HCT116 (cell line): ENCODE results near the gene DRC7.

Source experiments
- RAD21 ChIP-seq: IDR thresholded peaks from 2 replicates; pipeline ENCODE4 v1.6.1; 2012; ENCODE audit warnings: low read depth, mild to moderate bottlenecking
- SP1 ChIP-seq: IDR thresholded peaks from 2 replicates; pipeline ENCODE4 v1.6.1; 2012; ENCODE audit warnings: low read depth
- YY1 ChIP-seq: IDR thresholded peaks from 2 replicates; pipeline ENCODE4 v1.6.1; 2011; ENCODE audit warnings: low read length, low read depth, moderate library complexity, mild to moderate bottlenecking; ENCODE audit not compliant: insufficient replicate concordance; ENCODE audit errors: extremely low read depth
- ZFX ChIP-seq: fragments of 450-650 bp; IDR thresholded peaks from 2 replicates; pipeline ENCODE4 v1.6.1; 2017
- TF ChIP-seq, protein P1 (sequence below), 3 experiments: fragments of 200-600 bp in 1 of 3; sonication (generic) in 1 of 3; IDR thresholded peaks in 2 of 3; conservative IDR thresholded peaks in 1 of 3; 2 replicates each; pipeline ENCODE4 v1.5.1; 2012 to 2017; ENCODE audit warnings: low read depth in 2 of 3, low read length in 2 of 3, antibody characterized with exemption in 1 of 3, borderline replicate concordance in 1 of 3, control low read depth in 1 of 3, mild to moderate bottlenecking in 1 of 3, mixed read lengths in 1 of 3, mixed run types in 1 of 3, moderate library complexity in 1 of 3; ENCODE audit not compliant: insufficient read depth in 1 of 3
- TF ChIP-seq, protein P2 (sequence below): IDR thresholded peaks from 2 replicates; pipeline ENCODE4 v1.6.1; 2012; ENCODE audit warnings: low read depth

- TF ChIP-seq, protein P1, sequence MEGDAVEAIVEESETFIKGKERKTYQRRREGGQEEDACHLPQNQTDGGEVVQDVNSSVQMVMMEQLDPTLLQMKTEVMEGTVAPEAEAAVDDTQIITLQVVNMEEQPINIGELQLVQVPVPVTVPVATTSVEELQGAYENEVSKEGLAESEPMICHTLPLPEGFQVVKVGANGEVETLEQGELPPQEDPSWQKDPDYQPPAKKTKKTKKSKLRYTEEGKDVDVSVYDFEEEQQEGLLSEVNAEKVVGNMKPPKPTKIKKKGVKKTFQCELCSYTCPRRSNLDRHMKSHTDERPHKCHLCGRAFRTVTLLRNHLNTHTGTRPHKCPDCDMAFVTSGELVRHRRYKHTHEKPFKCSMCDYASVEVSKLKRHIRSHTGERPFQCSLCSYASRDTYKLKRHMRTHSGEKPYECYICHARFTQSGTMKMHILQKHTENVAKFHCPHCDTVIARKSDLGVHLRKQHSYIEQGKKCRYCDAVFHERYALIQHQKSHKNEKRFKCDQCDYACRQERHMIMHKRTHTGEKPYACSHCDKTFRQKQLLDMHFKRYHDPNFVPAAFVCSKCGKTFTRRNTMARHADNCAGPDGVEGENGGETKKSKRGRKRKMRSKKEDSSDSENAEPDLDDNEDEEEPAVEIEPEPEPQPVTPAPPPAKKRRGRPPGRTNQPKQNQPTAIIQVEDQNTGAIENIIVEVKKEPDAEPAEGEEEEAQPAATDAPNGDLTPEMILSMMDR (IDR thresholded peaks at IDR 0.05 in 2 of 3, conservative IDR thresholded peaks at IDR 0.05 in 1 of 3; ENCODE audit: borderline replicate concordance in 1 of 3, insufficient read depth in 1 of 3, low read depth in 2 of 3, low read length in 2 of 3): no peak
- TF ChIP-seq YY1: no peak
- TF ChIP-seq RAD21: no peak
- no peak for TF ChIP-seq SP1
- TF ChIP-seq, protein P2, sequence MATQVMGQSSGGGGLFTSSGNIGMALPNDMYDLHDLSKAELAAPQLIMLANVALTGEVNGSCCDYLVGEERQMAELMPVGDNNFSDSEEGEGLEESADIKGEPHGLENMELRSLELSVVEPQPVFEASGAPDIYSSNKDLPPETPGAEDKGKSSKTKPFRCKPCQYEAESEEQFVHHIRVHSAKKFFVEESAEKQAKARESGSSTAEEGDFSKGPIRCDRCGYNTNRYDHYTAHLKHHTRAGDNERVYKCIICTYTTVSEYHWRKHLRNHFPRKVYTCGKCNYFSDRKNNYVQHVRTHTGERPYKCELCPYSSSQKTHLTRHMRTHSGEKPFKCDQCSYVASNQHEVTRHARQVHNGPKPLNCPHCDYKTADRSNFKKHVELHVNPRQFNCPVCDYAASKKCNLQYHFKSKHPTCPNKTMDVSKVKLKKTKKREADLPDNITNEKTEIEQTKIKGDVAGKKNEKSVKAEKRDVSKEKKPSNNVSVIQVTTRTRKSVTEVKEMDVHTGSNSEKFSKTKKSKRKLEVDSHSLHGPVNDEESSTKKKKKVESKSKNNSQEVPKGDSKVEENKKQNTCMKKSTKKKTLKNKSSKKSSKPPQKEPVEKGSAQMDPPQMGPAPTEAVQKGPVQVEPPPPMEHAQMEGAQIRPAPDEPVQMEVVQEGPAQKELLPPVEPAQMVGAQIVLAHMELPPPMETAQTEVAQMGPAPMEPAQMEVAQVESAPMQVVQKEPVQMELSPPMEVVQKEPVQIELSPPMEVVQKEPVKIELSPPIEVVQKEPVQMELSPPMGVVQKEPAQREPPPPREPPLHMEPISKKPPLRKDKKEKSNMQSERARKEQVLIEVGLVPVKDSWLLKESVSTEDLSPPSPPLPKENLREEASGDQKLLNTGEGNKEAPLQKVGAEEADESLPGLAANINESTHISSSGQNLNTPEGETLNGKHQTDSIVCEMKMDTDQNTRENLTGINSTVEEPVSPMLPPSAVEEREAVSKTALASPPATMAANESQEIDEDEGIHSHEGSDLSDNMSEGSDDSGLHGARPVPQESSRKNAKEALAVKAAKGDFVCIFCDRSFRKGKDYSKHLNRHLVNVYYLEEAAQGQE: no peak
- no peak for TF ChIP-seq ZFX
Measured at GRCh38 chr16:57689762-57690558, 4.6 kb upstream of the DRC7 start.
